GM10847 (cell line): Measurements from ENCODE around the gene DNHD1.

ENCODE experiments used
- POLR2A ChIP-seq: IDR thresholded peaks from 2 replicates; pipeline ENCODE4 v1.6.1; 2011; ENCODE audit not compliant: insufficient read length; ENCODE audit errors: extremely low read depth

The DNHD1 gene

GRCh38 chr11:6544921-6545850 is 48.1 kb downstream of the DNHD1 start:
- TF ChIP-seq POLR2A: no peak

- TF ChIP-seq POLR2A: no peak
Observed at GRCh38 chr11:6545917-6546605, 49.0 kb downstream of the DNHD1 start.

- no peak for TF ChIP-seq POLR2A
Observed at GRCh38 chr11:6546735-6547134, 49.7 kb downstream of the DNHD1 start.

GRCh38 chr11:6547177-6547576 is 50.1 kb downstream of the DNHD1 start:
- TF ChIP-seq POLR2A: no peak

- no peak for TF ChIP-seq POLR2A
Observed at GRCh38 chr11:6548121-6548520, 51.0 kb downstream of the DNHD1 start.

GRCh38 chr11:6548641-6549040 is 51.6 kb downstream of the DNHD1 start:
- TF ChIP-seq POLR2A: no peak

GRCh38 chr11:6553634-6554033 is 56.6 kb downstream of the DNHD1 start:
- TF ChIP-seq POLR2A: no peak

GRCh38 chr11:6554828-6555706 is 58.0 kb downstream of the DNHD1 start:
- TF ChIP-seq POLR2A: no peak

GRCh38 chr11:6556139-6556949 is 59.3 kb downstream of the DNHD1 start:
- TF ChIP-seq POLR2A: no peak

GRCh38 chr11:6557063-6557462 is 60.0 kb downstream of the DNHD1 start:
- no peak for TF ChIP-seq POLR2A

GRCh38 chr11:6557761-6558674 is 60.9 kb downstream of the DNHD1 start:
- TF ChIP-seq POLR2A: no peak

GRCh38 chr11:6559369-6559768 is 62.3 kb downstream of the DNHD1 start:
- TF ChIP-seq POLR2A: no peak

- TF ChIP-seq POLR2A: no peak
Observed at GRCh38 chr11:6561288-6561687, 64.2 kb downstream of the DNHD1 start.

- no peak for TF ChIP-seq POLR2A
Observed at GRCh38 chr11:6563121-6563619, 66.1 kb downstream of the DNHD1 start.

GRCh38 chr11:6563667-6564066 is 66.6 kb downstream of the DNHD1 start:
- TF ChIP-seq POLR2A: no peak
